GM21723 (cell line): ENCODE results near the gene SMCO2.

Experiments
- ATAC-seq: cut with Tn5 transposase; IDR thresholded peaks from one replicate; pipeline ENCODE4 v1.9.1; 2021; ENCODE audit warnings: mild to moderate bottlenecking, moderate library complexity; ENCODE audit not compliant: unreplicated experiment

Gene SMCO2

DNA sequence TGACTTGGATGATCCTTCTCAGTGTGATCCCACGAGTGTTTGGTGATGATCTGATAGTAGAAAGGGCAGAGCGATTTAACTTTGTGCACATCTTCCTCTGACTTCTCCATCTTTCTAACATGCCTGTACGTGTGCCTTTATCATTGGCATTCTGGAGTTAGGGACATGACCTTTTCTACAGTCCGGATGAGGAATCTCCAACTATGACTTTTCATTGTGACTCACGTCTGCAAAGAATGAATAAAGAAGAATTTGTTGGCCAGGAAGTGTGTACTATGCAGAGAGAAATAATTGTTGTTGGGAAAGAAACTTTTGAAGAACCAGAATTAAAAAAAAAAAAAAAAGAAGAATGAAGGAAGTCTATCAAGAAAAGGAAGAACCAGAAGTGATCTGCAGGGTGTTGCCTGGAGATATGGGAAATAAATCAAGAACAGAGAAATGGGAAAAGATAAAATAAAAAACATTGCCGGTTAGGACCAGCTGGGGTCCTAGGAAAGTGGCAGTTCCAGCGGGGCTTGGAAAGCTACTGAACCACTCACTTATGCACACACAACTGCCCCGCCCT lies 102.8 kb downstream of the SMCO2 start:
- no peak for ATAC-seq

DNA sequence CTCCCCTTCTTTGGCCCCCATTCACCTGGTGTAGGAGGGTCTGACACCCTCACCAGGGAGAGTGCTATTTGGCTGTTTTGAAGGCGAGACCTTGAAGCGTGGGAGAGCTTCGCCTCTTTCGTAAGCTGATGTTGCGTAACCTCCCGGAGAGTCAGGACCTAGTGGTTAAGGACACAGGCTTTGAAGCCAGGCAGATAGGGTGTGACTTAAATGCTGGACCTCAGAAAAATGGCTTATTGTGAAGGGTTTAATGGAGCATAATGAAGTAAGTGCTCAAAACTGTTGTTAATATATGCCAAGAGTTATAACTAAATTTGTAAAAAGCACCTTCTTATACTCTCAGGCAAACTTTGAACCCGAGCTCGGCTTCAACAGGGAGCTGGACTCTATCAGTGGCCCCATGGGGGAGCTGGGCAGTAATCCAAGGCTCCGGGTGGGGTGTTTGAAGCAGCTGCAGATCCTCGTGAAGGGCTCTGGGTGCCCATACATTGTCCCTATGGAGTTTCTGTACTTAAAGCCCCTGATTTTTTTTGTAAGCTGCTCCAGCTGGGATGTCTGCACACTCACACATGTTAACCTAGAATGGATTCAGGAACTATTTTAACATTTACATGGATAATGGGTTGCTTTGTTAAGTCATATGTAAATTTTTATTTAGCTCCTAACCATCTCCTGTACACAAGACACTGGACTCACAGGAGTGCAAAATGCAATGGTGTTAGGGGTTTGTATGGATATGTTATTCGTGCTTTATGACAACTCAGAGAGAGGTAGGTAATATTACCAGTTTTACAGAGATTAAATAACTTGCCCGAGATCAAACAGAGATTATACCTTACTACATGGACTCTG lies 103.5 kb downstream of the SMCO2 start:
- ATAC-seq = no peak

DNA sequence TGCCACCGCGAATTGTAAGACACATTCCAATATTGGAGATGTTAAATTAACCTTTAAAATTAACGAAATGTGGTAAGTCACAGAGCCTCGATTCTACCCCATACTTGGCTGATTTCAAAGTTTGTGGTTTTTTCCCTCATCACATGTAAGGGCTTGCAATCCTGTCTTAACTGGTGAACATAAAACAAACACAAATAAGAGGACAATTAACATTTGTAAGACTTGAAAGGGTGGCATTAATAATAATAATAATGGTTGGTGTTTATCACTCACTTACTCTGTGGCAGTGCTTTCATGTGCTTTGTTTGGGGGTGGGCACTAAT lies 104.1 kb downstream of the SMCO2 start:
- ATAC-seq = no peak

DNA sequence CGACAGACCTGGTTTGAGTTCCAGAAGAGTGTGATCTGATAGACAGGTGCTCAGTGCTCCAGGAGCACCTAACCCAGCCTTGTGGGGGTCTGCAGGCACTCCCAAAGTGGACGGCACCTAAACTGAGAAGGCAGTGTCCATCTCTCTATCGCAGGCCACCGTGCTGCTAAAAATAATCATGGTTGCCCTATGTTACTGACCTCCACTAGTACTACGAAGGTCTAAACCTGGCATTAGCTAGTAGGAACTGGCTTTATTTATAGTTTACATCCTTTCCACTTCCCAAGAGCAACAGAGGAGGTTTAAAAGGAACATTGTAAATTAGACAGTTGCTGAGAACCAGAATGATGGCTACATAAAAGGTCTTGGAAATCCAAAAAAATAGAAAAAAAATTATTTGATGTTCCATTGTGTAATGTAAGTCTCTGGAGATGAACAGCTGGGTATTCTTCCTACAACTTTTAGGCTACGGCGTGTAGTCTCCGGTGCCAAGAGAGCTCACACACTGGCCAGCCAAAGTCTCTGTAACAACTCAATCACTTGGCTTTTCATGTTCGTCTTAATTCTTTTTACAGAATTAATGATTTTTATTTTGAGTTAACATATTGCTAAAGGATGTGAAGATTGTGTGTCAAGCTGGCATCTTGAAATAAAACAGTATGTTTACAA lies 104.8 kb downstream of the SMCO2 start:
- no peak for ATAC-seq
